DMS53 treated with DMSO at 0.1 percent for 48 hours (cell line): Measurements from ENCODE around the gene TRPM8.

Experiments
- DNase-seq: peaks from one replicate; lab custom pipeline; 2025; ENCODE audit not compliant: unreplicated experiment; lab: John Stamatoyannopoulos, UW

TRPM8 gene

DNA sequence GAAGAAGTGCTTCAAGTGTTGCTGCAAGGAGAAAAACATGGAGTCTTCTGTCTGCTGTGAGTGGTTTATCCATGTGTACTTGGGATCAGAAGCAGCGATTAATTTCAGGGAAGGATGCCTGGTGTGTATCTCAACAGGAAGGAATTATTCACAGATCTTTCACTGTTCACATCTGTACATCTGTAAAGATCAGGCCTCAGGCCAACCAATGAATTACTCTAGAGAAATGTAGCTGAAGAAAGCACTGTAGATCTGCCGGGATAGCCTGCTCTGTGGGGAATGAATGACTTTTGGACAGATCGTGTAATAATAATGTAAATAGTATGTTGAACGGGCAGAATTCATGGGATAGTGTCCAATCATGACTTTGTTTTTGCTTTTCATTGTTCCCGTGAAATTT is 79.3 kb downstream of the TRPM8 start:
- no peak for DNase-seq

DNA sequence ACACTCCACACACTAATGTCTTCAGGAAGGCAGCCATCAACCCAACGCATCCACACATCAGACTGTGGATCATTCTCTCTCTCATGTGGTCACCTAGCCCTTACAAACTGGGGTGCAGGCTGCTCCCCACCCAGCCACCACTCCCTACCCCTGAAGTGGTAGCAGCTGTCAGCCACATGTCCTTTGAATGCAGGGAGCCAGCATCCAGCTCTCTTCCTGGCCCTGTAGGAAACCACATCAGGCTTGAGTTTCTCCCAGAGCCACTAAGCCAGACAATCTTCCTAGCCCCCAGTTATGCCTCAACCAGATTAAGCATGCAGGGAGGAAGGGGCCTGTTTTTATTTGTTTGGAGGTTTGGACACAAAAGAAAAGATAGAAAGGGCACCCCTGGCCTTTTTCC is 80.5 kb downstream of the TRPM8 start:
- DNase-seq: no peak

DNA sequence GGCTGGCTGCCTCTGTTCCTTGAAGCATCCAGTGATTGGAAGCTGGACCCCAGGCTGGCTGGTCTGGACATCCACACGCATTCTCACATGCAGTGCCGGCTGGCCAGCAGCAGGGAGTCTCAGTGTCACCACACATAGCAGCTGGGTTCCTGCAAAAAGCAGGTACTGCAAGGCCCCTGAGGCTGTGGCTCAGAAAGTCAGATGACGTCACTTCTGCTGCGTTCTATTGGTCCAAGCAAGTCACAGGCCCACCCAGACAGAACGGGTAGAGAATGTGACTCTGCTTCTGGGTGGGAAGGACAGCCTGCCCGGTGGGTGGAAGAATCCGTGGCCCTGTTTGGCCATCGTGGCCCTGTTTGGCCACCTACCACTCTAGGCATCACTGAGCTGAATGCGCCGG is 82.0 kb downstream of the TRPM8 start:
- DNase-seq: no peak

DNA sequence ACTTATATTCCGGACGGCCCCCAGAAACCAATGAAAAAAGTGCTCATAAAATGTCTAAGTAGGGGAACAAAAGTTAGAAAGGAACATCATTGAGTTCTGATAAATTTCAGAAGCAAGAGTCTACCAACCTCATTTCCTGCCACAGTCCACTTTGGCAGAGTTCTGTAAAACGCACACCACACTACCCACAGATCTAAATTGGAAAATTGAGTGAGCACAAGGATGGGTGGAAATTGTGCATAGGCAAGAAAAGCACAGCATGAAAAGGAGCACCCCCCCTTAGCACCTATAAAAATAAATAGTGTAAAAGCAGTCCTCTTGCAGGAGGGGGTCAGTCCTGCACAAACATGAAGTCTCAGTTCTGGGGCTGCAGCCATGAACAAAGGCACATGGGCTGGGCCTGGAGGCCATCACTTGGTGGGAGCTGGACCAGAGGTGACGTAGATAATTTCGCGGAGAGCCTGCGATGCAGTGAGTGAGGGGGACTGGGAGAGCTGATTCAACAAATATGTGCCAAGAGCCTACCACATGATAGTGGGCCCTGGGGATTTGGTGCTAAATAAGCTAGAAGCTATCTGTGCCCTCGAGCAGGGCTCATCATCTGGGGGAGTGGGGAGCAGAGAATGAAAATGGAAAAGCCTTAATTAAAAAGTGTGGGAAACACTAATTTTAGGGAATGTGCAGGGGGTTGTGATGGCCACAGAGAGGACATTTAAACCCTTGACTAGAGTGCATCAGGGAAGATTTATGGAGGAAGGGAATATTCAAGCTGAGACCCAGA is 84.4 kb downstream of the TRPM8 start:
- no peak for DNase-seq

DNA sequence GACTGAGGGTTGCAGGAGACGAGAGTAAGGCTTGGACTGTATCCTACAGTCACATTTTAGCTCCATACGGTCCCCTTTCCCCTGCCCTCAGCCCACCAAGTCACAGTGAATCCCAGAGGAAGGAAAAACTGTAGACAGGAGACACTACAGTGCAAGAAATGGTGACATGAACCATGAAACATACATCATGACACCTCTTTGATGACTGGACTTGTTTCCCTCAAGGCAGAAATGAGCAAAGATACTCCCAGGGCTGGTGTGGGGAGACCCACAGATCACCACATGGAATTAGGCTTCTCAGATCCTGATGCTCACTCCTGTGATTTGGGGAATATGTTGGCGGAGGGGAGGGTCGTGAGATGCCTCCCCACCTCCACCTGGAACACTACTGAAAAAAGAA is 85.1 kb downstream of the TRPM8 start:
- no peak for DNase-seq

DNA sequence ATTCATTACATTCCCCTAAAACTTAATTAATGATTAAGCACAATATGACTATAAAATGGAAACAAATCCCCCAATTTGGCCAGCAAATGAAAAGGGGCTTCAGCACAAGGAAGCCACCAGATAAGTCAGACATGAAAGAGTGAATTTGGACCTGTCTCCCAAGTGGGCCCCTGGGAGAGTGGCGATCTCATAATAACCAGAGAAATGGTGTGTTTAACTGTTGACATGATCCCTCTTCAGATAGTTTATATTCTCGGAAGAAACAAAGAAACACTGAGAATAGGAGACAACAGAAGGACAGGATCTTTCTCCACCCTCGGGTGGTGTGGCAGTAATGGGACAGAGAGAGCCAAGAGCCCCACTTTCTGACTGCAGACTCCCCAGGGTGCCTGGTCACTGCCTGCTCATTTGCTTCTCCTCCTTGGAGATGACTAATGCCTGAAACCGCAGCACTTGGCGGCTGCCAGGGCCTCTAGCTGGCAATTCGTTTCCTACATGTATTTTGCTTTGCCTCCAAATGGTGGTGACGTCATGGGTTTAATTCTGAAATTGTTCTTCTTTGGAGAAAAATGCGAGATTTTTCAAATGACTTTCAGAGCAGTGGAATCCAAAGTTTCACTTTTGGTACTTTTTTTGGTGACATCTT is 86.9 kb downstream of the TRPM8 start:
- DNase-seq: no peak

DNA sequence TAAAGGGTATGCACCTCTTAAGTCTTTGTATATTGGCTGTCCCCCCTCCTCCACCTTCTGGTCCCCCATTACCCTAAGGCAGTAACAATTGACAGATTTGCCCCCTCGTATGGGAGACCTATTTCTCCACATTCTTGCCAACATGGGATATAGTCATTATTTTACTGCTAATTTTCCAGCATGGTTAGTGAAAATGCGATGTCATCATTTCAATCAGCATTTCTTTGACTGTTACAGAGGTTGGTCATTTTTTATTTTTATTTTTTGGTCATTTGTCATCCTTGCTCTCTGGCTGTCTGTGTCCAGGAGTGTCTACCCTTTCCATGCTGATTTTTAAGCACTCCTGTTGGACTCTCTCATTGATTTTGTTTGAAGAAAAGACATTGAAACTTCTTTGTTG is 88.0 kb downstream of the TRPM8 start:
- no peak for DNase-seq

DNA sequence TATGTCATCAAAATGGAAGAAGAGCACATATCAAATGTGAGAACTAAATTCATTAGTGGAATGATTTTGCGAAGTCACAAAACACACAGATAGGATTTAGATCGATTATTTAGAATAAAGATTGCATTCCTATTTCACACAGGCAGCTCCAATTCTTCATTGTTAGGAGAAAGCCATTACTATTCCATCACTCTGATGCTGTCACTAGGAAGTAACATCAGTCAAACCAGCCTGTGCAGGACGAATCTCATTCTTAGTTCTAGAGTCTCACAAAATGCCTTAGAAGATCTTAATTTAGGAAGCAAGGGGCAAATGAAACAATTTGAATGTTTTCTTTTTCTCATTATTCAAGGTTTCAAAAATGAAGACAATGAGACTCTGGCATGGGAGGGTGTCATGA is 89.3 kb downstream of the TRPM8 start:
- no peak for DNase-seq

DNA sequence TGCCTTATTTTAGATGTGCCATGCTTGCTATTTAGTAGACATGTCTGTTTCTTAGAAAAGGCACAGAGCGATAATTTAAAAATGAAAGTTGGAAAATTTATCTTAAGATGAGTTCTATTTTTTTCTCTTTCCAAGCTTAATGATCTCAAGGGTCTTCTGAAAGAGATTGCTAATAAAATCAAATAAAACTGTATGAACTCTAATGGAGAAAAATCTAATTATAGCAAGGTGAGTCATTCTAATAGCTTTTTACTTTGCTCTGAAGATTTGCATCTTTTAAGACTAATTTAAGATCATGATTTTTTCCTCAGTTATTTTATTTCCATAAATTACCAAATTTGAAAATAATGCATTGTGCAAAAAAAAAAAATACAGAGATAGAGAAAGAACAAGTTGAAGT is 97.3 kb downstream of the TRPM8 start:
- DNase-seq: no peak

DNA sequence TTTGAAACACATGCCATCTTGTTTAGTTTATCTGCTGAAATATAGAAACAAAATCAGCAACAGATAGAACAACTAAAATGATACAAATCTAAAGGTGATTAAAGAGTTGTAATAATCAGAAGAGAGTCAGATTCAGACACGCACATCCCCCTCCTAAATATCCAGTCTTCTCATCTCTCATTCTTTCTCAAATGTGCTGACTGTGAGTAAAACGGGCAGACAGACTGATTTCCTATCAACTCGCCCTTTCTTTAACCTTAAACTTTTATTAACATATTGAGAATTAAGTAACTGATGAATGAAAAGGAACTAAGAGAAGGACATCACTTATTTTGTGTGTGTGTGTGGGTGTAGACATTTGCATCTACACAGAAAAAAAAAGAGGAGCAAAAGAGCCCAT is 98.7 kb downstream of the TRPM8 start:
- no peak for DNase-seq

DNA sequence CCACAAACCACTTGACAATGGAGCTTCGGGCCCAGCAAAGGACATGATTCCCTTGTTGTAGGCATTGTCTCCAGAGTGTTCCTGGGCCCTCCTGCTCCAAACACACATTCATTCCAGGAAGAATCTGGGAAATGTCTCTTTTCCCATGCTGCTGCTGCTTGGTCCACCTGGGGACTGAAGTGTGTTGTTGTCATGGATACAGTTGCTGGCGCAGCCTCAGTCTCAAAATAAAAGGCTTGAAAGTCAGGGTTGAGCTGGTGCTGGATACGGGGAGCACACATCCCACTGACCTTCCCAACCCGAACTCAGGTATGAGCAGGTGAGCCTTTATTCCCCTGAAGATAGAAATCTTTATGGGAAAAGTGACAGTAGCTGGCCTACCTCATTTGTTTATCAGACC is 102.7 kb downstream of the TRPM8 start:
- no peak for DNase-seq

DNA sequence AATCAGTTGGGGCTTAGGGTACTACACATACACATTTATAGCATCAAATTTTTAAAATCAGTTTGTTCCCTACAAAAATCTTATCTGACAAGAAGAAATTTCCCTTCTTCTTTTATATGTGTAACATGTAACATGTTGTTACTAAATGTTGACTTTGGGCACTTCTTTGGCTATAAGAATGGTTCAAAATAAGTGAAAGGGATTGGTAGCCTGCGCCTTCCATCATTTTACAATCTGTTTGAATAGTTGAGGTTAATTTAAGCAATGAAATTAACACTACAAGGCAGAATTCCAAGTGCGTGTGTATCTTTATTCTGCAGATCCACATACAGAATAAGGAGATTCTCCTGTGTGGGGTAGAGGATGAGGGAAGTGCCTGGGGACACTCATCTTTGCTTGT is 103.2 kb downstream of the TRPM8 start:
- DNase-seq: no peak

DNA sequence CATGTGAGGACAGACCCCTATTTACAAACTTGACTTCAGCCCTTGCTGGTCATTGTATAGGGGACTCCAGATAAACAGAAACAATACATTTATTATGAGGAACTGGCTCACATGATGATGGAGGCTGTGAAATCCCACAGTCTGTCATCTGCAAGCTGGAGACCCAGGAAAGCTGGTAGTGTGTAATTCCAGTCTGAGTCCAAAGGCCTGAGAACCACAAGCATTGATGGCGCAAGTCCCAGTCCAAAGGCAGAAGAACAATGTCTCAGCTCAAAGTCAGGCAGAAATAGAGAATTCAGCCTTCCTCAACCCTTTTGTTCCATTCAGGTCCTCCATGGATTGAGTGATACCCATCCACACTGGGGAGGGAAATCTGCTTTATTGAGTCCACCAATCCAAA is 105.3 kb downstream of the TRPM8 start:
- no peak for DNase-seq

DNA sequence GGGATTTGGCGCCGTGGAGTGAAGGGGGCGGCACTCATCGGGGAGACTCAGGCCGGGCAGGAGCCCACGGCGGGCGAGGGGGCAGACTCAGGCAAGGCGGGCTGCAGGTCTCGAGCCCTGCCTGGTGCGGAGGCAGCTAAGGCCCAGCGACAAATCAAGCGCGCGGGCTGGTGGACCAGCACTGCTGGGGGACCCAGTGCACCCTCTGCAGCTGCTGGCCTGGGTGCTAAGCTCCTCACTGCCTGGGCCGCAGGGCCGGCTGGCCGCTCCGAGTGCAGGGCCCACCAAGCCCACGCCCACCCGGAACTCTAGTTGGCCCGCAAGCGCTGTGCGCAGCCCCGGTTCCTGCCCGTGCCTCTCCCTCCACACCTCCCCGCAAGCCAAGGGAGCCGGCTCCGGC is 107.1 kb downstream of the TRPM8 start:
- no peak for DNase-seq

DNA sequence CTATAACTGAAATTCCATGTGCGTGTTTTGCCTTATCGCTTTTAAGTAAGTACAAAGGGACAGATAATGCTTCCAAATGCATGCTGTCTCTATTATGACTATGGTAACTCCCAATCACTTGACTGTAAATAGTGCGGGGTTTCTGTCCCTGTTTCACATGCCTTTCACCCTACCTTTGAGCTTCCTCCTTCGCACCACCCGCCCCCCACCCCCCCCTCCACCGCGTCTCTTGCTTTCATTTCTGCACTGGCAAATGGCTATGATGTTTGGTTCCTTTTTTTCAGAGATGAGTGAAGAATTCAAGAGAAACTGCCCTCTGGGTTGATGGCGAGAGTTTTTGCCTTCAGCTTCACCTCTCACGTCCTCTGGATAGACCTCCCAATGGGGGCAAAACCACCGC is 108.3 kb downstream of the TRPM8 start:
- no peak for DNase-seq

DNA sequence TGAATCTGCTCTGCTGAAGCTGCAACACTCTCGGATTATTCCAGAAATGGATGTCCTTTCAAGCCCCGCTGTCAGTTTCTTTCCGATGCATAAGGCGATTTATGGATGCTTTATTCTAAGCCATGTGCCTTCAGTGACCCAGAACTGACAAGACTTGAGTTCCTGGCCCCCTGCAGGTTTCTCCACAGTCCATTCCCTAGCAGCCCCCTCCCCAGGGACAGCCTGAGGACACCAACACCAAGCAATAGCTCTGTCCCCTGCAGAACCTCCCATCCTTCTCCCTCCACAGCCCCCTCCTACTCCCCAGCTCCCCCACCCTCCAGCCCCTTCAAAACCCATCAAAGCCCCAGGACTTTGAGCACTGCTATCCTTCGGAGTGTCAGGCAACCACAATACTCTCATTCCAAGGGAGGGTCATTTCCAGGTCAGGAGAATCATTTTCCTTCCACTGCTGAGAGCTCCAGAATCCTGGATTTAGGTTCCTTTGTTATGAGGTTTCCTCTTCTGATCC is 108.8 kb downstream of the TRPM8 start:
- no peak for DNase-seq

DNA sequence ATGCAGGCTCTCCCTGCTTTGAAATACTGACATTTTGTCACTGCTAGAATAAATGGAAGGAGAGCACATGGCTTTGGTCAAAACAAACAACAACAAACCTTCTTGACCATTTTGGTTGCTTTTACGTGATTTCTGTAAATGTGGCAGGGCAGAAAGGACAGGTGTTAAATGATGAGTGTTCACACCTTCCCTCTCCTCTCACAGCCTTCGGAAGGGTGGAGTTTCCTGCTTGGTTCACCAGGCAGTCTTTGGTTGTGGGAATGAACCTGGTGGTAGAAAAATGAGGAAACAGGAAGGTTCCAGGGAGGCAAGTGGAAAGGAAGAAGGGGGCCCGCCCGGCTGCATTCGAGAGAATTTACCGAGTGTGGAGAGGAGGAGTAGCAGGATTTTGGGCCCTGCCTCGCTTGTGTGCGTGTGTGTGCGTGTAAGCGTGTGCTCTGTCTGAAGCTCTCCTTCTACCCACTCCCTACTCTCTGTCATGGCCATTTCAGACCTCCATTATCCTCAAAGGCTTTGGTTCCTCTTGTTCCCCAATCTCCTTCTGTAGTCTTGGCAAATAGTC is 109.6 kb downstream of the TRPM8 start:
- DNase-seq: no peak

DNA sequence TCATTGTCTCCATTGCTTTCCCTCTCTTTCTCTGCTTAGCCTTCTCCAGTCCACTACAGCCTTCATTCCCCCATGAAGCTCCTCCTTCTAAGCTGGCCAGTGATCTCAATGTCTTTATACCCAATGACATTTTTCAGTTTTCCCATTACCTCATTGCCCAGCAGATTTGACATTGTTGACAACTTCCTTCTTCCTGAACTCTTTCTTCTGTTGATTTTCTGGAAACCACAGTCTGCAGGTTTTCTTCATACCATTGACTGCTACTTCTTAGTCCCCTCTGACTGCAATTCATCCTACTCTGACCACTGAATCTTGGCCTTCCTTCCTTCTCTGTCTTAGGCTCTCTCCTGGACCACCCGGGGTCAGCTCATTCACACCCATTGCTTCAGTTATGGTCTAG is 110.5 kb downstream of the TRPM8 start:
- DNase-seq: no peak

DNA sequence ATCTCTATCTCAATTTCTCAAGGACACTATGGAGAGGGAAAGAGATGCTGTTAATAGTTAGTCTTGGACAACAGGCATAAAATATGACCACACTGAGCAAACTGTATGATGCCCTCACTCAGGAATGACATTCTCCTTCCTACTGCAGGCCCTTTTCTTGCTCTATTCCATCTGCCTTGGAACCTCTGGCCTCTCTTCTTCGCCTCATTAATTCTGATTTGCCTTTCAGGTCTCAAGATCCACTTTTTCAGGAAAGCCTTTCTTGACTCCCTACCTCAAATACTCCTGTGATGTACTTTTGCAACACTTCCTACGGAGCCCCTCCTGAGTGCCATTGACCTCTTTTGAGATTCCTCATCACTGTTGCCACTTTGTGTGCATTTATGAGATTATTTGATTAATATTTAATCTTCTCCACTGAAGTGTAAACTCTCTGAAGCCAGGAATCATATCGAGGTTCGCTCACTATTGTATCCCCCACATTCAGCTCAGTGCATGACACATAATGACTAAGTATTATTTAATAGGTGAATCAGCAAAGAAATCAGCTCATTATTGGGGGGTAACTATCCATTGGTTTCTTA is 112.1 kb downstream of the TRPM8 start:
- no peak for DNase-seq

DNA sequence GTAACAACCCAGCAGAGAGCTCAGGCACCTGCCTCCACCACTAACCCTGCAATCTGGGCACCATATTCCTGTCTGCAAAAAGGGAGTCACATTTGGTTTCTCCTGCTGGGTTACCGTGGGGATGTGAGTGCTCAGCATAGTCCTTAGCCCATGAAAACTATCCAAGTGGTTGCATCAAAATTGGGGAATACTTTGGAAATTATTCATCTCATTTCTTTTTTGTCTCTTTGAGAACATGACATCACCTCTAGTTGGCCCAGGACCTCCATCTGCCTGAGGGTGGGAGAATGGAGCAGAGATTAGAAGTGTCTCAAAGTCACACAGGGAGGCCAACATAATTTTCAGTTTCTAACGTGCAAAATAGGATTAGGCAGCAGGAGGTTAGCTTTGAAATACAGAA is 114.0 kb downstream of the TRPM8 start:
- no peak for DNase-seq

DNA sequence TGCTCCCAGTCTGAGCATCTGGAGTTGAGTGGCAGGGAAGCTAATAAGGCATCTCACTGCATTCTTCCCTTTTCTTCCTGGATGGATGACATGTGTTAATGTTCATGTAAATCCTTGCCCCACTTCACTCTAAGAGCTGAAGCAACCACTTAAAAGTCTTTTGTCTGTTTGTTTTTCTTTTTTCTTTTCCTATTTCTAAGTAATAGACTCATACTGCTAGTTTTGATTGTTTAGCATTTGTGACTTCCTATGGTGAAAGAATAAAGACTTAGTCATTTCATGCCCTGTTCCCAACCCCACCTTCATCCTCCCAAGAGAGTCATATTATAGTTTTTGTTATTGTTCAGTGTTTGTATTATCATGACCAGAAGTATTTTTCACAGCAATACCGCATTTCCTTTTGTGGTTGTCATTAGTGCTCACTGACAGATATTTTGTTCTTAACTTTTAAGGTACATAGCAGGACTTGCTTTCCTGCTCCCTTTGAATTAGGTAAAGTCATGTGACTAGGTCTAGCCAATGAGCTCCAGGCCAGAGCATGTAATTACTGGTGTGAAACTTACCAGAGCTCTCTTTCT is 115.2 kb downstream of the TRPM8 start:
- no peak for DNase-seq

DNA sequence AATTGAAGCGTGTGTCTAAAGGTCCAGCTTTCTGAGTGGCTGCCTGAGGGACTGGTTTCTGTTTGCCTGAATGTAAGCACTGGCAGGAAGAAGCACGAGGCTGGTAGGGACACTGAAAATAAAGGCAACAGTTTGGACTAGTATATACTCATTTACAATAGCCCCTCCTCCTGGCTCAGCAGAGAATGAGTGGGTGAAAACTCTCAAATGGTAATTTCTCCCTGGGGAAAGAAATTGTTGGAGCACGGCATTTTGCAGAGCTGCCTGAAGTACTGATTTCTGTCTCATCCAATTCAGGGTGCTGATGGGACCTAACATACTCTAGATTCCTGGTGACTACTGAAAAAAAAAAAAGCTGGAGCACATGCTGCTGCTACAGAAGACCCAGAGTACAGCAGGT is 116.0 kb downstream of the TRPM8 start:
- DNase-seq: no peak
